ENCODE measurements around the gene TMEM187. TPM values are rescaled to one million over a fixed set of nuclear protein-coding genes. Genes with fewer than 3 reads are reported as not detected.

TMEM187 gene
- total RNA-seq, 1 donor from 2014 or later: 4.3 TPM

DNA sequence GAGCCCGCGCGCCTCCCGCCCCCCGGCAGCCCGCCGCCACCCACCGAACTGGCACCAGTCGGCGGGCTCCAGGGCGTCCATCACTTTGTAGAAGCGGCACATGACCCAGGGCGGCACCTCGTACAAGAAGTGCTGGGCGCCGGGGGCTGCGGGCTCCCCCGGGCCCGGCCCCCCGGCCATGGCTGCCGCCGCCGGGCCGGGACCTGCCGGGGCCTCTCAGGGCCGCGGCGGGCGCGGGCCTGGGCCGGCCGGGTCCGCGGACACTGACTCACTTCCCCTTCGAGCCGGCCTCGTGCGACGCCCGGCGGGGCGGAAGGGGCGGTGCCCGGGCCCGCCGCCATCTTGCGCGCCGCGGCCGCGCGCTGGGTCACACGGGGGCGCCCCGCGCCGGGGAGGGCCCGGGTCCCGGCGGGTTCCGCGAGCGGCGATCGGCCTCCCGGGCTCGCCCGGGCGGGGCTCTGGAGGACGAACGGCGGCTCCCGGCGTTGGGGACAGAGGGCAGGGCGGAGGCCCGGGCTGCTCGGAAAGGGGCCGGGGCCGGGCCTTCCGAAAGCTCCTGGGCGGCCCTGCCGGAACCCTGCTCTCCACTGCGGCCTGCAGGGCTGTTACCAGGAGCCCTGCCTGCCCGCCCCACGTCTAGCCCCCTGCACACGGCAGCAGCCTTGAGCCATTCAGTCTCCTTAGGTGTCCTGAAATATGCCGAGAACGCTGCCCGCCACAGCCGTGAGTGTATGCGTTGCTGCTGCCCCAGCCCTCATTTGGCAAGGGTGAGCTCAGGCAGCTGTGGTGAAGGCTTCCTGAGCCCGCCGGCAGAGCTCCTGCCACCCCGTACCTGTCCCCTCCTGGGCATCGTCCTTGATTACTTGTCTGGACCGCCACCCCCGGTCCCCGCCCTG, 47.3 kb downstream of the TMEM187 start, which contains the start of gene IRAK1:
Gene IRAK1, minus strand, starts transcription at position 270 of the 896 bp plus-strand sequence. Its CDS starts 90 bp downstream, at position 180.
- no peak for DNase-seq (ENCODE audit: low read depth)
- TF ChIP-seq, protein P1, sequence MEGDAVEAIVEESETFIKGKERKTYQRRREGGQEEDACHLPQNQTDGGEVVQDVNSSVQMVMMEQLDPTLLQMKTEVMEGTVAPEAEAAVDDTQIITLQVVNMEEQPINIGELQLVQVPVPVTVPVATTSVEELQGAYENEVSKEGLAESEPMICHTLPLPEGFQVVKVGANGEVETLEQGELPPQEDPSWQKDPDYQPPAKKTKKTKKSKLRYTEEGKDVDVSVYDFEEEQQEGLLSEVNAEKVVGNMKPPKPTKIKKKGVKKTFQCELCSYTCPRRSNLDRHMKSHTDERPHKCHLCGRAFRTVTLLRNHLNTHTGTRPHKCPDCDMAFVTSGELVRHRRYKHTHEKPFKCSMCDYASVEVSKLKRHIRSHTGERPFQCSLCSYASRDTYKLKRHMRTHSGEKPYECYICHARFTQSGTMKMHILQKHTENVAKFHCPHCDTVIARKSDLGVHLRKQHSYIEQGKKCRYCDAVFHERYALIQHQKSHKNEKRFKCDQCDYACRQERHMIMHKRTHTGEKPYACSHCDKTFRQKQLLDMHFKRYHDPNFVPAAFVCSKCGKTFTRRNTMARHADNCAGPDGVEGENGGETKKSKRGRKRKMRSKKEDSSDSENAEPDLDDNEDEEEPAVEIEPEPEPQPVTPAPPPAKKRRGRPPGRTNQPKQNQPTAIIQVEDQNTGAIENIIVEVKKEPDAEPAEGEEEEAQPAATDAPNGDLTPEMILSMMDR (conservative IDR thresholded peaks at IDR 0.05; ENCODE audit: low read depth, low read length): no peak
- peak within 1 kb of the TSS; percentile 59 for H3K4me3 ChIP-seq (ENCODE audit: low read depth, low read length)

DNA sequence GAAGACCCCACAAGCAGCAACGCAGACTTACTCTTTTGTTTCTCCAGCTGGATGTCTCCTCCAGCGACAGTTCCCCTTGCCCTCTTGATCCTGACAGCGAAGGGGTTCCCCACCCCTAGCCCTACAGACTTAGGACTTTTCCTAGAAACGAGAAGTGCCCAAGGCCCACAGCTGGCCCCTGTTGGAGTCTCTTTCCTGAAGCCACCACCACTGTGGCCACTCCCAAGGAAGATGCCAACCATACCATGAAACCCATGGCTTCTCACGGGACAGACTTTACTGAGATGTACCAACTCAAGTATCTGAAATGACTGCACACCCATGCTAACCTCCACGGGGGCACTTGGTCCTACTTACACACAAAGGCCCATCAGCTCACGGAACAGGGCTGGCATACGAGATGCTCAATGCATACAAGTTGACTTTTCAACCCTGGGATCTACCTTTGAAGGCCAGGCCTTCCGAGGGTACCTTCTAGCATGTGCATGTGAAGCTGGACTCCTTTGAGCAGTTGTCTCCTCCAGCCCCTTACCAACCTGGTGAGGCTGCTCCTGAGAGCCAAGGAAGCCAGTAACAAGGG, 48.1 kb downstream of the TMEM187 start:
- H3K4me3 ChIP-seq (ENCODE audit: low read depth, low read length): peak overlapping the region; percentile 59
- TF ChIP-seq, protein P1 (conservative IDR thresholded peaks at IDR 0.05; ENCODE audit: low read depth, low read length): no peak
- no peak for DNase-seq (ENCODE audit: low read depth)

DNA sequence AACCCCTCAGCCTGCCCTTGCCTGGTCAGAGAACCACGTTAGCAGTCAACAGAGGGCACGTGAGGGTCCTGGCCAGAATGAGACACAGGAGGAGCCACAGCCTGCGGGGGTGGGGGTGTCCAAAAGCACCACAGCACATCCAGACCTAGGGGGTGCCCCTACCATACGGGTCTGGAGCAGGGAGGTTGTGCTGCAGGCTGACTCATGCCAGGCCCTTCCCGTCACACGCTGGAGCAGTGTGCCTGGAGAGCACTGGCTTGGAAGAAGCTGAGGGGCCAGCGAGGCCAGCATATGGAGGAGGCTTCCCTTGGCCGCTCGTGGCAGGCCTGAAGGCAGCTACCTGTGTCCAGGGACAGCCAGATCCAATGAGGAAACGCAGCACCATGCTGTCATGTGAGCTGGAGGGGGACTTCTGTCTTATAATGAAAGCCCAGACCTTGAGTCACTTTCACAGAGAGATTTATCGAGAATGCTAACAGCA, 48.6 kb downstream of the TMEM187 start:
- no peak for DNase-seq (ENCODE audit: low read depth)
- no peak overlapping the region for H3K4me3 ChIP-seq (ENCODE audit: low read depth, low read length)
- TF ChIP-seq, protein P1 (conservative IDR thresholded peaks at IDR 0.05; ENCODE audit: low read depth, low read length): no peak

- DNase-seq (ENCODE audit: low read depth): no peak
- TF ChIP-seq, protein P1 (conservative IDR thresholded peaks at IDR 0.05; ENCODE audit: low read depth, low read length): no peak
- no peak overlapping the region for H3K4me3 ChIP-seq (ENCODE audit: low read depth, low read length)
Measured at GRCh38 chrX:154022108-154022507, 49.6 kb downstream of the TMEM187 start.

GRCh38 chrX:154023276-154024000, 50.9 kb downstream of the TMEM187 start:
- H3K4me3 ChIP-seq (ENCODE audit: low read depth, low read length): no peak overlapping the region
- DNase-seq (ENCODE audit: low read depth): no peak
- TF ChIP-seq, protein P1 (conservative IDR thresholded peaks at IDR 0.05; ENCODE audit: low read depth, low read length): no peak

- TF ChIP-seq, protein P1 (conservative IDR thresholded peaks at IDR 0.05; ENCODE audit: low read depth, low read length): no peak
Measured at GRCh38 chrX:154024271-154024670, 51.7 kb downstream of the TMEM187 start.

More at GRCh38 chrX:154024271-154024670, 51.7 kb downstream of the TMEM187 start:
- DNase-seq (ENCODE audit: low read depth): no peak
- H3K4me3 ChIP-seq (ENCODE audit: low read depth, low read length): no peak overlapping the region

Data from epithelial cell of proximal tubule (primary cell).